CD14-positive monocyte (primary cell): Measurements from ENCODE around the gene UBR1. TPM values are rescaled to one million over a fixed set of nuclear protein-coding genes. Genes with fewer than 3 reads are reported as not detected.

Experiments
- DNase-seq, 3 donors: peaks; one replicate each; pipeline ENCODE4 v3.0.0-alpha.2; 2011 to 2022
- H2AFZ ChIP-seq: 2 replicates; pipeline ENCODE4 v1.6.0; 2012; ENCODE audit warnings: mild to moderate bottlenecking, low read depth, low read length, inconsistent platforms; ENCODE audit not compliant: insufficient read depth, poor library complexity, severe bottlenecking
- H3K27ac ChIP-seq, 2 donors: 1 replicate in 1 of 2; 2 replicates in 1 of 2; pipeline ENCODE4 v1.5.1; 2012 to 2013; ENCODE audit warnings: low read length in 2 of 2, control low read depth in 1 of 2, inconsistent platforms in 1 of 2, low read depth in 1 of 2, mild to moderate bottlenecking in 1 of 2
- H3K27me3 ChIP-seq, 2 donors: one replicate each; pipeline versions ENCODE4 v1.6.0 to v1.6.1; 2011 to 2013; ENCODE audit warnings: low read length in 2 of 2; ENCODE audit not compliant: control insufficient read depth in 2 of 2, insufficient read depth in 2 of 2
- H3K36me3 ChIP-seq, 2 donors: replicated peaks in 1 of 2; 1 replicate in 1 of 2; 2 replicates in 1 of 2; pipeline versions ENCODE4 v1.5.1 to v1.6.1; 2012 to 2013; ENCODE audit warnings: low read length in 2 of 2, control low read depth in 1 of 2, inconsistent platforms in 1 of 2, mild to moderate bottlenecking in 1 of 2; ENCODE audit not compliant: insufficient read depth in 2 of 2, control insufficient read depth in 1 of 2
- H3K4me1 ChIP-seq, 2 donors: 1 replicate in 1 of 2; 2 replicates in 1 of 2; pipeline versions ENCODE4 v1.5.1 to v1.6.1; 2012 to 2013; ENCODE audit warnings: low read length in 2 of 2, control low read depth in 1 of 2, inconsistent platforms in 1 of 2, mild to moderate bottlenecking in 1 of 2, moderate library complexity in 1 of 2; ENCODE audit not compliant: insufficient read depth in 2 of 2, control insufficient read depth in 1 of 2
- H3K4me2 ChIP-seq: replicated peaks from 2 replicates; pipeline ENCODE3; 2012; ENCODE audit warnings: low read length, moderate library complexity, mild to moderate bottlenecking; ENCODE audit not compliant: poor library complexity, severe bottlenecking; ENCODE audit errors: extremely low read depth
- H3K4me3 ChIP-seq, 3 experiments: fragments of 200-600 bp in 1 of 3; sonication (generic) in 1 of 3; replicated peaks in 1 of 3; 1 replicate in 2 of 3; 2 replicates in 1 of 3; pipeline ENCODE4 v1.5.1; 2011 to 2013; ENCODE audit warnings: low read length in 3 of 3, mild to moderate bottlenecking in 3 of 3, control low read depth in 2 of 3, low read depth in 2 of 3, inconsistent platforms in 1 of 3, moderate library complexity in 1 of 3
- H3K79me2 ChIP-seq: 2 replicates; pipeline ENCODE4 v1.6.0; 2012; ENCODE audit warnings: mild to moderate bottlenecking, control low read depth, inconsistent platforms, low read length, moderate library complexity; ENCODE audit not compliant: insufficient read depth
- H3K9ac ChIP-seq: 2 replicates; pipeline ENCODE4 v1.6.0; 2017; ENCODE audit warnings: low read length, mild to moderate bottlenecking; ENCODE audit not compliant: insufficient read depth, poor library complexity, severe bottlenecking
- H3K9me3 ChIP-seq, 2 donors: replicated peaks in 1 of 2; 1 replicate in 1 of 2; 2 replicates in 1 of 2; pipeline versions ENCODE4 v1.5.1 to v1.6.1; 2012 to 2013; ENCODE audit warnings: low read length in 2 of 2, control low read depth in 1 of 2; ENCODE audit not compliant: control insufficient read depth in 1 of 2, insufficient read depth in 1 of 2
- H4K20me1 ChIP-seq: 2 replicates; pipeline ENCODE4 v1.6.0; 2012; ENCODE audit warnings: mild to moderate bottlenecking, low read length, control low read depth, moderate library complexity; ENCODE audit not compliant: insufficient read depth
- H3K27ac Mint-ChIP-seq, 7 donors: one replicate each; pipeline ENCODE4 v1.8.0; 2020; ENCODE audit warnings: mild to moderate bottlenecking in 7 of 7, mixed read lengths in 7 of 7, moderate library complexity in 6 of 7, inconsistent platforms in 2 of 7
- H3K27me3 Mint-ChIP-seq, 3 donors: one replicate each; pipeline ENCODE4 v1.8.0; 2021 to 2022; ENCODE audit warnings: low read depth in 3 of 3, mild to moderate bottlenecking in 3 of 3, mixed read lengths in 3 of 3, moderate library complexity in 3 of 3, inconsistent platforms in 1 of 3
- H3K36me3 Mint-ChIP-seq, 2 donors: one replicate each; pipeline ENCODE4 v1.8.0; 2020; ENCODE audit warnings: mixed read lengths in 2 of 2, inconsistent platforms in 1 of 2, mild to moderate bottlenecking in 1 of 2
- H3K4me1 Mint-ChIP-seq: one replicate; pipeline ENCODE4 v1.8.0; 2020; ENCODE audit warnings: mild to moderate bottlenecking, mixed read lengths
- H3K4me3 Mint-ChIP-seq, 2 donors: one replicate each; pipeline ENCODE4 v1.8.0; 2020; ENCODE audit warnings: mild to moderate bottlenecking in 2 of 2, mixed read lengths in 2 of 2, moderate library complexity in 1 of 2
- H3K9me3 Mint-ChIP-seq, 7 donors: one replicate each; pipeline ENCODE4 v1.8.0; 2020 to 2022; ENCODE audit warnings: mixed read lengths in 7 of 7, mild to moderate bottlenecking in 6 of 7, moderate library complexity in 6 of 7, inconsistent platforms in 2 of 7
- WGBS: methylation state at CpG from one replicate; pipeline ENCODE4 v1.1.5; 2013; ENCODE audit warnings: missing lambda C conversion rate; ENCODE audit not compliant: insufficient coverage; 5-methylcytosine and 5-hydroxymethylcytosine counted together
- intact Hi-C, 2 donors: fragments of 100-400 bp; cut with micrococcal nuclease; formaldehyde crosslinking; loops; one replicate each; pipeline versions ENCODE4 v1.15.0 to v1.15.1; 2023
- polyA plus RNA-seq, 3 donors: library from polyadenylated mRNA; depleted of rRNA in 1 of 3; unstranded in 2 of 3; stranded (reverse) in 1 of 3; fragments of 300-500 nt in 2 of 3; fragments of >200 nt in 1 of 3; fragmentation: Illumina TruSeq in 2 of 3; gene quantifications; 1 replicate in 2 of 3; 2 replicates in 1 of 3; pipeline ENCODE4 v1.2.3, GENCODE V29; 2012 to 2021
- TF ChIP-seq, protein P1 (sequence below): fragments of 200-600 bp; IDR thresholded peaks from one replicate; pipeline ENCODE4 v1.8.0; 2022; ENCODE audit warnings: antibody characterized with exemption, mild to moderate bottlenecking

Gene UBR1
- polyA plus RNA-seq, 3 donors, result 5.1 to 7.9 (median 6.3) TPM

DNA sequence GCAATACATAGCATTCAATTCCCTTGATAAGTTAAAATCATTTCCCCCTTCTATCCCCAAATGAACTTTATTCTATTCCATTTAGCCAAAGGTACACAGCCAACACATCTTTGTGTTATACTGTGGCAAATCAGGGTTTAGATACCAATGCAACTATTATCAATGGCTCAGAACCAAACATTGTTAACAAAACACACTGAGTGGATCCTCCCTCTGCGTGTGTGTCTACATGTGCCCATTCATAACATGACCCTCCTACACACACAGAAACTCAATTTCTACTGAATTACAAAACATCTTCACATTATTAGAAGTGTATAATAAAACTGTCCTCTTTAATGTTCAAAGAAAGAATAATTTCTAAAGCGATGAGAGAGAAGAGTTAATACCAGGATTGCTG, 186.5 kb downstream of the UBR1 start:
- intact Hi-C loops, result no loop called here
- Mint-ChIP-seq H3K4me3 (peak overlapping the region; percentile 93 to 95), H3K36me3 (no peaks in the 10 kb centered on the region), H3K9me3 (no peaks in the 10 kb centered on the region), H3K4me1 (peaks cover 53% of the 10 kb centered on the region), H3K27me3 (peaks cover 2 to 7% (median 3%) of the 10 kb centered on the region in 3 donors), H3K27ac (peak overlapping the region in 4 of 7 donors; percentile 48 to 93 (median 86))
- no CpG with 5 or more reads among the region's 2 CpGs for WGBS
- Histone ChIP-seq H3K36me3 (no peaks in the 10 kb centered on the region), H3K9ac (peak overlapping the region; percentile 80), H3K79me2 (peaks cover 57% of the 10 kb centered on the region), H2AFZ (peak overlapping the region; percentile 88), H4K20me1 (no peaks in the 10 kb centered on the region), H3K4me1 (peaks cover 41 to 62% of the 10 kb centered on the region in 2 donors), H3K4me2 (peak overlapping the region; percentile 99), H3K9me3 (no peaks in the 10 kb centered on the region), H3K27ac (peak overlapping the region in 1 of 2 donors; percentile 85), H3K4me3 (peak overlapping the region; percentile 69 to 88 (median 81)), H3K27me3 (no peaks in the 10 kb centered on the region)
- no peak for DNase-seq
- TF ChIP-seq, protein P1, sequence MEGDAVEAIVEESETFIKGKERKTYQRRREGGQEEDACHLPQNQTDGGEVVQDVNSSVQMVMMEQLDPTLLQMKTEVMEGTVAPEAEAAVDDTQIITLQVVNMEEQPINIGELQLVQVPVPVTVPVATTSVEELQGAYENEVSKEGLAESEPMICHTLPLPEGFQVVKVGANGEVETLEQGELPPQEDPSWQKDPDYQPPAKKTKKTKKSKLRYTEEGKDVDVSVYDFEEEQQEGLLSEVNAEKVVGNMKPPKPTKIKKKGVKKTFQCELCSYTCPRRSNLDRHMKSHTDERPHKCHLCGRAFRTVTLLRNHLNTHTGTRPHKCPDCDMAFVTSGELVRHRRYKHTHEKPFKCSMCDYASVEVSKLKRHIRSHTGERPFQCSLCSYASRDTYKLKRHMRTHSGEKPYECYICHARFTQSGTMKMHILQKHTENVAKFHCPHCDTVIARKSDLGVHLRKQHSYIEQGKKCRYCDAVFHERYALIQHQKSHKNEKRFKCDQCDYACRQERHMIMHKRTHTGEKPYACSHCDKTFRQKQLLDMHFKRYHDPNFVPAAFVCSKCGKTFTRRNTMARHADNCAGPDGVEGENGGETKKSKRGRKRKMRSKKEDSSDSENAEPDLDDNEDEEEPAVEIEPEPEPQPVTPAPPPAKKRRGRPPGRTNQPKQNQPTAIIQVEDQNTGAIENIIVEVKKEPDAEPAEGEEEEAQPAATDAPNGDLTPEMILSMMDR, result no peak

DNA sequence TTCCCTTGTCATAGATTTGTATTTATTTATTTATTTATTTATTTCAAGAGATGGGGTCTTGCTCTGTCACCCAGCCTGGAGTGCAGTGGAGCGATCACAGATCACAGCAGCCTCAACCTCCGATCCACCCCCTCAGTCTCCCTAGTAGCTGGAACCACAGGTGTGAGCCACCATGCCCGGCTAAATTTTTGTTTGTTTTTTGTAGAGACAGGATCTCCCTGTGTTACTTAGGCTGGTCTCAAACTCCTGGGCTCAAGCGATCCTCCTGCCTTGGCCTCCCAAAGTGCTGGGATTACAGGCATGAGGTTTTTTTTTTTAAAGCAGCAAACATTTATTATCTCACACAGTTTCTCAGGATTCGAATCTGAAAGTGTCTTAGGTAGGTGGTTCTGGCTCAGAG, 187.8 kb downstream of the UBR1 start:
- Histone ChIP-seq H4K20me1 (no peaks in the 10 kb centered on the region), H3K9me3 (no peaks in the 10 kb centered on the region), H2AFZ (no peak overlapping the region), H3K27me3 (no peaks in the 10 kb centered on the region), H3K79me2 (peaks cover 70% of the 10 kb centered on the region), H3K27ac (no peak overlapping the region), H3K9ac (no peak overlapping the region), H3K4me1 (peaks cover 49 to 75% of the 10 kb centered on the region in 2 donors), H3K36me3 (no peaks in the 10 kb centered on the region), H3K4me2 (no peak overlapping the region), H3K4me3 (no peak overlapping the region)
- Mint-ChIP-seq H3K27me3 (peaks cover 0 to 7% (median 2%) of the 10 kb centered on the region in 3 donors), H3K27ac (no peak overlapping the region), H3K4me3 (no peak overlapping the region), H3K9me3 (no peaks in the 10 kb centered on the region), H3K4me1 (peaks cover 62% of the 10 kb centered on the region), H3K36me3 (no peaks in the 10 kb centered on the region)
- TF ChIP-seq, protein P1, result no peak
- no CpG with 5 or more reads among the region's 5 CpGs for WGBS
- intact Hi-C loops, result no loop called here
- no peak for DNase-seq
